Ishikawa (cell line): ENCODE measurements around the gene PTPN5.

Source experiments
- CEBPB ChIP-seq: IDR thresholded peaks from 2 replicates; pipeline ENCODE4 v1.6.1; 2012
- EGR1 ChIP-seq: IDR thresholded peaks from 2 replicates; pipeline ENCODE4 v1.6.1; 2012
- MAX ChIP-seq: IDR thresholded peaks from 2 replicates; pipeline ENCODE4 v1.6.1; 2012
- TCF12 ChIP-seq: IDR thresholded peaks from 2 replicates; pipeline ENCODE4 v1.6.1; 2012; ENCODE audit warnings: low read depth

- no peak for TF ChIP-seq MAX
- no peak for TF ChIP-seq CEBPB
- TF ChIP-seq EGR1: no peak
- no peak for TF ChIP-seq TCF12
Observed at GRCh38 chr11:18790883-18791206, 753 bp downstream of the PTPN5 start.
